Kidney (tissue), 14 donors: Measurements from ENCODE around the gene NNAT. TPM values are rescaled to one million over a fixed set of nuclear protein-coding genes. Genes with fewer than 3 reads are reported as not detected.

Source experiments
- DNase-seq, 5 donors: peaks; one replicate each; pipeline ENCODE4 v3.0.0-alpha.2; 2013 to 2020
- FAIRE-seq: peaks from 2 replicates; lab custom pipeline; 2012; peaks lifted over from hg19 to GRCh38; lab: Jason Lieb, UNC
- H3K27ac ChIP-seq, 2 donors: one replicate each; pipeline ENCODE4 v1.7.0; 2013; ENCODE audit warnings: low read depth in 2 of 2, low read length in 2 of 2, inconsistent platforms in 1 of 2
- H3K27me3 ChIP-seq: one replicate; pipeline ENCODE4 v1.7.1; 2013; ENCODE audit warnings: low read length, inconsistent platforms; ENCODE audit not compliant: control insufficient read depth, insufficient read depth
- H3K36me3 ChIP-seq, 3 donors: one replicate each; pipeline versions ENCODE4 v1.7.0 to v1.7.1; 2013; ENCODE audit warnings: low read length in 3 of 3, control low read depth in 1 of 3, inconsistent platforms in 1 of 3; ENCODE audit not compliant: insufficient read depth in 3 of 3, control insufficient read depth in 2 of 3
- H3K4me1 ChIP-seq, 3 donors: one replicate each; pipeline versions ENCODE4 v1.7.0 to v1.7.1; 2013; ENCODE audit warnings: low read length in 3 of 3, inconsistent platforms in 1 of 3, low read depth in 1 of 3; ENCODE audit not compliant: control insufficient read depth in 2 of 3, insufficient read depth in 2 of 3
- H3K4me3 ChIP-seq, 3 donors: one replicate each; pipeline versions ENCODE4 v1.7.0 to v1.8.1; 2013; ENCODE audit warnings: low read length in 3 of 3, control low read depth in 1 of 3, inconsistent platforms in 1 of 3
- H3K9ac ChIP-seq, 3 donors: one replicate each; pipeline versions ENCODE4 v1.7.0 to v1.7.1; 2013; ENCODE audit warnings: low read length in 3 of 3, control low read depth in 1 of 3, inconsistent platforms in 1 of 3
- H3K9me3 ChIP-seq, 3 donors: one replicate each; pipeline versions ENCODE4 v1.7.0 to v1.7.1; 2013; ENCODE audit warnings: low read length in 3 of 3, control low read depth in 1 of 3, inconsistent platforms in 1 of 3; ENCODE audit not compliant: control insufficient read depth in 2 of 3, insufficient read depth in 1 of 3
- intact Hi-C: fragments of 100-400 bp; cut with DNase I; formaldehyde crosslinking; loops from one replicate; pipeline ENCODE4 v1.11.1; 2022
- polyA plus RNA-seq: library from polyadenylated mRNA; stranded (reverse); fragments of 350-450 nt; fragmentation: Illumina TruSeq; extraction: RNeasy Lipid Tissue Mini Kit (QIAGEN cat#74804); gene quantifications from one replicate; pipeline ENCODE4 v1.2.3, GENCODE V29; 2014; ENCODE audit warnings: low read depth, low replicate concordance; ENCODE audit not compliant: insufficient read depth
- total RNA-seq: library from RNA; stranded (reverse); fragmentation: NEBNext Ultra II Directional; extraction: Animal tissue kit (Norgen Biotek cat#: 25700); gene quantifications from one replicate; pipeline ENCODE4 v1.2.1, GENCODE V29; 2021
- TF ChIP-seq, protein P1 (sequence below): IDR thresholded peaks from 3 replicates; pipeline ENCODE4 v1.5.1; 2012; ENCODE audit warnings: mild to moderate bottlenecking, moderate library complexity, borderline replicate concordance; ENCODE audit not compliant: insufficient read depth; ENCODE audit errors: extremely low read depth
- donor health status: control.
- donor health status: control.
- donor health status: control.
- donor health status: control.
- donor health status: control.
- donor health status: DM: yes; HTN: yes; CAD: no.
- donor health status: Normal renal cell carcinoma (clear cell type).

The NNAT gene
- total and polyA plus RNA-seq, 2 donors from 2014 or later = 0.25 TPM; not detected in 1

- FAIRE-seq (no peak), DNase-seq (no peak)
- intact Hi-C loops = no loop called here
- peaks cover 0 to 2% (median 0%) of the 10 kb centered on the region in 3 donors for H3K4me1 ChIP-seq
- H3K9me3 ChIP-seq = no peaks in the 10 kb centered on the region
- H3K36me3 ChIP-seq = no peaks in the 10 kb centered on the region
- no peak overlapping the region for H3K4me3 ChIP-seq
- no peaks in the 10 kb centered on the region for H3K27me3 ChIP-seq
- TF ChIP-seq, protein P1, sequence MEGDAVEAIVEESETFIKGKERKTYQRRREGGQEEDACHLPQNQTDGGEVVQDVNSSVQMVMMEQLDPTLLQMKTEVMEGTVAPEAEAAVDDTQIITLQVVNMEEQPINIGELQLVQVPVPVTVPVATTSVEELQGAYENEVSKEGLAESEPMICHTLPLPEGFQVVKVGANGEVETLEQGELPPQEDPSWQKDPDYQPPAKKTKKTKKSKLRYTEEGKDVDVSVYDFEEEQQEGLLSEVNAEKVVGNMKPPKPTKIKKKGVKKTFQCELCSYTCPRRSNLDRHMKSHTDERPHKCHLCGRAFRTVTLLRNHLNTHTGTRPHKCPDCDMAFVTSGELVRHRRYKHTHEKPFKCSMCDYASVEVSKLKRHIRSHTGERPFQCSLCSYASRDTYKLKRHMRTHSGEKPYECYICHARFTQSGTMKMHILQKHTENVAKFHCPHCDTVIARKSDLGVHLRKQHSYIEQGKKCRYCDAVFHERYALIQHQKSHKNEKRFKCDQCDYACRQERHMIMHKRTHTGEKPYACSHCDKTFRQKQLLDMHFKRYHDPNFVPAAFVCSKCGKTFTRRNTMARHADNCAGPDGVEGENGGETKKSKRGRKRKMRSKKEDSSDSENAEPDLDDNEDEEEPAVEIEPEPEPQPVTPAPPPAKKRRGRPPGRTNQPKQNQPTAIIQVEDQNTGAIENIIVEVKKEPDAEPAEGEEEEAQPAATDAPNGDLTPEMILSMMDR = no peak
- no peak overlapping the region for H3K9ac ChIP-seq
- H3K27ac ChIP-seq = no peak overlapping the region
Observed at GRCh38 chr20:37567331-37567665, 46.2 kb downstream of the NNAT start.

- TF ChIP-seq, protein P1 = no peak
- FAIRE-seq (no peak), DNase-seq (peak in 4 of 5 donors; percentile 60 to 91 (median 72))
- peaks cover 0 to 2% (median 0%) of the 10 kb centered on the region in 3 donors for H3K4me1 ChIP-seq
- no peaks in the 10 kb centered on the region for H3K36me3 ChIP-seq
- no peak overlapping the region for H3K4me3 ChIP-seq
- no peaks in the 10 kb centered on the region for H3K9me3 ChIP-seq
- H3K27ac ChIP-seq = no peak overlapping the region
- no peaks in the 10 kb centered on the region for H3K27me3 ChIP-seq
- H3K9ac ChIP-seq = no peak overlapping the region
- intact Hi-C loops = no loop called here
Observed at GRCh38 chr20:37567671-37568588, 46.9 kb downstream of the NNAT start.

DNA sequence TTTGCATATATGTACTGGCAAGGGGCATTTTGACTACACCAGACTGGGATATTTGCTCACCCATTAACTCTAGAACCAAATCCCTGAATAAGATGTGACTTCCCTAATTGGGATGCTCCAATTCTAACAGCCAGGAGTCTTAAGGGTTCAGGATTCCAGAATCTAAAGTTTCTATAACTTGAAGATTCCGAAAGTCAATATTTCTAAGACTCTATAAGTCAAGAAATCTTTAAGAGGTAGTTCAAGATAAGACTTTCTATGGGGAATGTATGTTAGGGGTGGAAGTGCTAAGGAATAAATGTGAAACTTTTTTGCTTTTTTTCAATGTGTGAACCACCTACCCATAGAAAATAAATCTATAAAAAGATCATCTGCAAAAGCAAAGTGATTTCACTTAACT, 49.4 kb downstream of the NNAT start:
- Histone ChIP-seq H3K27ac (no peak overlapping the region), H3K9ac (no peak overlapping the region), H3K4me3 (no peak overlapping the region), H3K4me1 (no peaks in the 10 kb centered on the region), H3K27me3 (no peaks in the 10 kb centered on the region), H3K9me3 (no peaks in the 10 kb centered on the region), H3K36me3 (no peaks in the 10 kb centered on the region)
- no peak for FAIRE-seq
- TF ChIP-seq, protein P1 = no peak
- intact Hi-C loops = no loop called here
- no peak for DNase-seq
